Vagina (tissue), 2 donors: Measurements from ENCODE around the gene CD151. TPM values are rescaled to one million over a fixed set of nuclear protein-coding genes. Genes with fewer than 3 reads are reported as not detected.

ENCODE experiments used
- DNase-seq, 2 donors: peaks; one replicate each; pipeline ENCODE4 v3.0.0-alpha.2; 2017; ENCODE audit errors: extremely low spot score in 2 of 2
- H3K27ac ChIP-seq: fragments of 200-600 bp; sonication (generic); one replicate; pipeline ENCODE4 v1.5.1; 2019
- H3K27me3 ChIP-seq: fragments of 200-600 bp; sonication (generic); one replicate; pipeline ENCODE4 v1.5.1; 2019
- H3K36me3 ChIP-seq, 2 donors: fragments of 200-600 bp; sonication (generic); one replicate each; pipeline ENCODE4 v1.5.1; 2017 to 2019
- H3K4me1 ChIP-seq: fragments of 200-600 bp; sonication (generic); one replicate; pipeline ENCODE4 v1.5.1; 2019
- H3K4me3 ChIP-seq, 2 donors: fragments of 200-600 bp; sonication (generic); 1 replicate in 1 of 2; 2 replicates in 1 of 2; pipeline ENCODE4 v1.5.1; 2016 to 2019
- H3K9me3 ChIP-seq: fragments of 200-600 bp; sonication (generic); one replicate; pipeline ENCODE4 v1.5.1; 2019
- CTCF ChIP-seq, 3 experiments: fragments of 450-650 bp in 2 of 3; fragments of 200-600 bp in 1 of 3; sonication (generic) in 1 of 3; IDR thresholded peaks; one replicate each; pipeline ENCODE4 v1.5.1; 2017 to 2019; ENCODE audit warnings: antibody characterized with exemption in 3 of 3, mild to moderate bottlenecking in 2 of 3, moderate library complexity in 2 of 3
- POLR2A ChIP-seq, 2 donors: fragments of 450-650 bp; IDR thresholded peaks; one replicate each; pipeline ENCODE4 v1.6.1; 2017; ENCODE audit warnings: antibody characterized with exemption in 2 of 2, mild to moderate bottlenecking in 2 of 2, moderate library complexity in 2 of 2
- POLR2AphosphoS5 ChIP-seq, 2 donors: sonication (generic); formaldehyde crosslinking; IDR thresholded peaks; one replicate each; pipeline ENCODE4 v1.9.0; 2017; ENCODE audit warnings: antibody characterized with exemption in 2 of 2, mild to moderate bottlenecking in 2 of 2, low read depth in 1 of 2; ENCODE audit not compliant: insufficient read depth in 1 of 2
- intact Hi-C: fragments of 100-400 bp; cut with DNase I; formaldehyde crosslinking; loops from one replicate; pipeline ENCODE4 v1.15.1; 2023
- total RNA-seq: library from RNA; depleted of rRNA; stranded (reverse); fragments of >200 nt; gene quantifications from one replicate; pipeline ENCODE4 v1.2.3, GENCODE V29; 2016

CD151 gene
- total RNA-seq, 1 donor from 2014 or later, result 150 TPM

- no peak for TF ChIP-seq POLR2AphosphoS5 (IDR thresholded peaks at IDR 0.05; ENCODE audit: insufficient read depth in 1 of 2, low read depth in 1 of 2)
- TF ChIP-seq CTCF (IDR thresholded peaks at IDR 0.05), result no peak
- no peak for TF ChIP-seq POLR2A (IDR thresholded peaks at IDR 0.05)
- Histone ChIP-seq H3K27me3 (no peaks in the 10 kb centered on the region), H3K4me1 (peaks cover 59% of the 10 kb centered on the region)
Measured at GRCh38 chr11:827146-827896, 5.4 kb upstream of the CD151 start.

GRCh38 chr11:827897-828192 lies 4.9 kb upstream of the CD151 start, which contains the start of gene CRACR2B:
TSS of gene CRACR2B (plus strand) at chr11:827919. CDS start at chr11:828608, 689 bp downstream.
- no peaks in the 10 kb centered on the region for H3K27me3 ChIP-seq
- no peak for DNase-seq
- H3K4me1 ChIP-seq, result peaks cover 61% of the 10 kb centered on the region
- peaks cover 0 to 22% of the 10 kb centered on the region in 2 donors for H3K36me3 ChIP-seq
- peak within 1 kb of the TSS; percentile 33 to 36 for H3K4me3 ChIP-seq
- TF ChIP-seq POLR2A (IDR thresholded peaks at IDR 0.05), result no peak
- no peak for TF ChIP-seq POLR2AphosphoS5 (IDR thresholded peaks at IDR 0.05; ENCODE audit: insufficient read depth in 1 of 2, low read depth in 1 of 2)
- TF ChIP-seq CTCF (IDR thresholded peaks at IDR 0.05), result no peak
- H3K27ac ChIP-seq, result no peak within 1 kb of the TSS
- intact Hi-C loops, result no loop called here
- no peaks in the 10 kb centered on the region for H3K9me3 ChIP-seq

More at GRCh38 chr11:827146-827896, 5.4 kb upstream of the CD151 start:
- H3K27ac ChIP-seq, result no peak overlapping the region
- intact Hi-C loops, result no loop called here
- no peaks in the 10 kb centered on the region for H3K9me3 ChIP-seq
- DNase-seq, result no peak
- H3K4me3 ChIP-seq, result peak overlapping the region; percentile 33 to 36
- peaks cover 0 to 27% of the 10 kb centered on the region in 2 donors for H3K36me3 ChIP-seq

GRCh38 chr11:828506-829175 lies 4.1 kb upstream of the CD151 start:
- Histone ChIP-seq H3K9me3 (no peaks in the 10 kb centered on the region), H3K36me3 (peaks cover 0 to 17% of the 10 kb centered on the region in 2 donors), H3K27ac (no peak overlapping the region), H3K4me1 (peaks cover 65% of the 10 kb centered on the region), H3K27me3 (no peaks in the 10 kb centered on the region), H3K4me3 (peak overlapping the region in 1 of 2 donors; percentile 42)
- TF ChIP-seq POLR2AphosphoS5 (IDR thresholded peaks at IDR 0.05; ENCODE audit: insufficient read depth in 1 of 2, low read depth in 1 of 2), result no peak
- no peak for TF ChIP-seq CTCF (IDR thresholded peaks at IDR 0.05)
- no peak for TF ChIP-seq POLR2A (IDR thresholded peaks at IDR 0.05)
- no peak for DNase-seq
- intact Hi-C loops, result no loop called here

GRCh38 chr11:829176-829846 lies 3.4 kb upstream of the CD151 start:
- TF ChIP-seq POLR2A (IDR thresholded peaks at IDR 0.05) (no peak), POLR2AphosphoS5 (IDR thresholded peaks at IDR 0.05; ENCODE audit: insufficient read depth in 1 of 2, low read depth in 1 of 2) (peak; percentile 26 to 54)
- intact Hi-C loops, result no loop called here
- no peak overlapping the region for H3K27ac ChIP-seq
- H3K4me1 ChIP-seq, result peaks cover 72% of the 10 kb centered on the region
- no peaks in the 10 kb centered on the region for H3K9me3 ChIP-seq
- peak overlapping the region; percentile 38 to 42 for H3K4me3 ChIP-seq
- H3K36me3 ChIP-seq, result peaks cover 0 to 11% of the 10 kb centered on the region in 2 donors
- H3K27me3 ChIP-seq, result no peaks in the 10 kb centered on the region
- DNase-seq, result no peak

- H3K27me3 ChIP-seq, result no peaks in the 10 kb centered on the region
- DNase-seq, result no peak
- H3K27ac ChIP-seq, result no peak overlapping the region
- no peaks in the 10 kb centered on the region for H3K9me3 ChIP-seq
- intact Hi-C loops, result no loop called here
- TF ChIP-seq POLR2AphosphoS5 (IDR thresholded peaks at IDR 0.05; ENCODE audit: insufficient read depth in 1 of 2, low read depth in 1 of 2) (peak in 1 of 2 donors; percentile 6), POLR2A (IDR thresholded peaks at IDR 0.05) (no peak)
- peaks cover 0 to 5% of the 10 kb centered on the region in 2 donors for H3K36me3 ChIP-seq
- peaks cover 77% of the 10 kb centered on the region for H3K4me1 ChIP-seq
- H3K4me3 ChIP-seq, result peak overlapping the region; percentile 38 to 42
Measured at GRCh38 chr11:829847-830294, 2.9 kb upstream of the CD151 start.
